Pulmonary artery endothelial cell (primary cell): Measurements from ENCODE around the gene KCNK17. TPM values are rescaled to one million over a fixed set of nuclear protein-coding genes. Genes with fewer than 3 reads are reported as not detected.

Experiments
- DNase-seq: peaks from one replicate; pipeline ENCODE4 v3.0.0-alpha.2; 2011; ENCODE audit warnings: low read depth, low spot score
- total RNA-seq: library from RNA; depleted of rRNA; stranded (reverse); fragments of >200 nt; gene quantifications from 2 replicates; pipeline ENCODE4 v1.2.3, GENCODE V29; 2014

KCNK17 gene
- not detected in 2 replicates for total RNA-seq

GRCh38 chr6:39314273-39314795 is at the start of gene KCNK17:
Gene KCNK17, minus strand, starts transcription at chr6:39314419. Its CDS starts 99 bp downstream, at chr6:39314320.
- no peak for DNase-seq

GRCh38 chr6:39363280-39363679 is 49.1 kb upstream of the KCNK17 start:
- DNase-seq, result no peak

GRCh38 chr6:39362487-39362865 is 48.3 kb upstream of the KCNK17 start:
- DNase-seq, result no peak

- DNase-seq, result no peak
Observed at GRCh38 chr6:39361657-39362486, 47.7 kb upstream of the KCNK17 start.

GRCh38 chr6:39360378-39360777 is 46.2 kb upstream of the KCNK17 start:
- DNase-seq, result no peak

GRCh38 chr6:39357998-39358686 is 43.9 kb upstream of the KCNK17 start:
- peak; percentile 58 for DNase-seq

GRCh38 chr6:39353698-39354315 is 39.6 kb upstream of the KCNK17 start:
- DNase-seq, result no peak

GRCh38 chr6:39350723-39351505 is 36.7 kb upstream of the KCNK17 start:
- DNase-seq, result no peak

- no peak for DNase-seq
Observed at GRCh38 chr6:39348740-39349139, 34.5 kb upstream of the KCNK17 start.

- DNase-seq, result no peak
Observed at GRCh38 chr6:39347906-39348585, 33.8 kb upstream of the KCNK17 start.

- no peak for DNase-seq
Observed at GRCh38 chr6:39347206-39347605, 33.0 kb upstream of the KCNK17 start.

GRCh38 chr6:39344821-39345280 is 30.6 kb upstream of the KCNK17 start:
- no peak for DNase-seq

- DNase-seq, result no peak
Observed at GRCh38 chr6:39343396-39343870, 29.2 kb upstream of the KCNK17 start.

- no peak for DNase-seq
Observed at GRCh38 chr6:39342692-39343395, 28.6 kb upstream of the KCNK17 start.

GRCh38 chr6:39341937-39342336 is 27.7 kb upstream of the KCNK17 start:
- no peak for DNase-seq

- DNase-seq, result no peak
Observed at GRCh38 chr6:39341352-39341751, 27.1 kb upstream of the KCNK17 start.

- no peak for DNase-seq
Observed at GRCh38 chr6:39339868-39340550, 25.8 kb upstream of the KCNK17 start.

GRCh38 chr6:39339096-39339867 is 25.1 kb upstream of the KCNK17 start:
- no peak for DNase-seq
